ENCODE results near the gene ELOVL7.
A peak's percentile ranks its signal among the peaks of the same experiment; 100 is the strongest.
"Not testable (repeated sequence)": the region's sequence is repeated elsewhere in the genome, so short reads cannot be mapped to it uniquely, and the experiment has no call there.

Gene ELOVL7

DNA sequence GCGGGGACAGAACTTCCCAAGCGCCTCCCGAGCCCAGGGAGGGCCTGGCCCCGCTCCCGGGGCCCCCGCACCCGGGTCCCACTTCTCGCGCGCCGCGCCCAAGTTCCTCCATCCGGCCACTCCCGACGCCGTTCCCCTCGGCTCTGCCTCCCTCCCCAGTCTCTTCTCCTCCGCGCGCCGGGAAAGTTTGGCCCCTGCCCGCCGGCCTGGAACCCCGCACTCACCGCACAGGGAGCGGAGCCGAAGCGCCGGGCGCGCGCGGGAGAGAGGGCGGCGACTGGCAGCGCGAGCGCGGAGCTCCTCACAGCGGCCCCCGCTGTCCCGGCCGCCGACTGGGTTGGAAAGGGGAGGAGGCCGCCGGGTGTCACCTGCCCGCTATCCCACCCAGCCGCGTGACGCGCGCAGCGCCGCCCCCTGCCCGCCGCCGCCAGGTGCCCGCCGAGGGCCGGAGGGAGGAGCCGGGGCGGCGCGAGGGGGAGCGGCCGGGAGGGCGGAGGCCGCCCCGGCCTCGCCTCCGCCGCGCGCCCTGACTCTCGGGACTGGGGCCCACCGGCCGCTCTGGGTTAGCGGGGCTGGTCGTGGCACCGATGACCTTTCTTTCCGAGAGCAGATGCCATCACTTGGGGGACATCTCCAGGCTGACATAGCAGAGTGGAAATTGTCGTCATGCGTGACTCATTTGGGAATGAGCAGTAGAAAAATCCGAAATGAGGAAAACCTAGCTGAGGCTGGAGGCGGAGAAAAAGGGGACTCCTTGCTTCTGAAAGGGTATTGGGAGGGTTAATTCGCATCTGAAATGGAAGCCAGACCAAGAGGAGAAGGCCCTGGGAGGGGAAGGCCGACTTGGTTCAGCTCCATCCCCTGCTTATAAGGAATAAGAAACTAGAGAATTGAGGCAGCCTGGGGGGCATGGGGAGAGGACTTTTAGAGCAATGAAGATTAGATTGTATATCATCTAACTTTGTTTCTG, at the start of gene ELOVL7:
TSS of gene ELOVL7 (minus strand) at position 334 of the 970 bp plus-strand sequence. CDS start 56,872 bp downstream, outside the sequence.
- DNase-seq, result peak; percentile 67 to 87

GRCh38 chr5:60893521-60893920, 49.5 kb upstream of the ELOVL7 start:
- DNase-seq, result no peak

DNA sequence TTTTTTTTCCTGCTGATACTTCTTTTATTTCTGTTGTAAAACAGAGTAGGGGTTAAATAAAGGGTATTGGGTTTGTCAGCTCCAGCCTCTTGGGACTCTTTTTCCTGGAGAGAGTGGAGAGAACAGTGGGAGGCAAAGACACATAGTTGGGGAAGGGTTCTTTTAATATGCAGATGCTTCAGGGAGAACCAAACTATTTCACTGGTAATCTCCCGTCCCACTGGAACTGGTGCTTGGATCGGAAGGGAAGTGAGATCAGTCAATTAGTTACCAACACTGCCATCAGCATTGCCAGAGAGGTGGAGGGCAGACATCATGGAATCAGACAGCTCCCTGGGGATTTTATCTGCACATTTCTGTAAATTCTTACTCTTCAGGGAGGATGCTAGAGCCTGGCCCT, 47.6 kb upstream of the ELOVL7 start:
- DNase-seq, result no peak

DNA sequence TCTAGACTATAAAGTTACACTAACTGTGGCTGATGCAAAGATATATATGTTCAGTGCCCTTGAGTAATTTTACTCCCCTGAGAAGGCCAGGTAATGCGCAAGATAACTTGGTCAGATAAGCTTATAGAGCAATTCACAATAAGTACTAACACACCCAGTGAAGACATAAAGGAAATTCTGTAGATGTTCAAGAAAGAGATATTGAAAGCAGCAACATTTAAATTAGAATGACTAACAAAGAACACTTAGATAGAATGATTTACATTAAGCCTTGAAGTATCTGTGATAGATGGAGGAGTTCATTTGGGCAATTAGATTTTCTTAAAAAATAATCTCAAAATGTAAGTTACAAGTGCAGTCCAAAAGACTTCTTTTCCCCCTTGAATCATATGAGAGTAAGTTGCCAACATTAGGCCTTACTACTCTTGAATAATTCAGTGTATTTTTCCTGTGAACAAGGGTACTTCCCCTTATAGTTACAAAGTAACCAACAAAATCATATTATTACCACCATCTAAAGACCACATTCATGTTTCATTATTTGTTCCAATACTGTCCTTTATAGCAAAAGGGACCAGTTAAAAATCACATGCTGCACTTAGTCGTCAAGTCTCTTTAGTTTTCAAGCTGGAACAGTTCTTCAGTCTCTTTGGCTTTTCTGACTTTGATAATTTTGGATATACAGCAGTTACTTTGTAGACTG, 44.4 kb upstream of the ELOVL7 start:
- no peak for DNase-seq

- no peak for DNase-seq
Measured at GRCh38 chr5:60887746-60888145, 43.7 kb upstream of the ELOVL7 start.

GRCh38 chr5:60887096-60887495, 43.0 kb upstream of the ELOVL7 start:
- no peak for DNase-seq

DNA sequence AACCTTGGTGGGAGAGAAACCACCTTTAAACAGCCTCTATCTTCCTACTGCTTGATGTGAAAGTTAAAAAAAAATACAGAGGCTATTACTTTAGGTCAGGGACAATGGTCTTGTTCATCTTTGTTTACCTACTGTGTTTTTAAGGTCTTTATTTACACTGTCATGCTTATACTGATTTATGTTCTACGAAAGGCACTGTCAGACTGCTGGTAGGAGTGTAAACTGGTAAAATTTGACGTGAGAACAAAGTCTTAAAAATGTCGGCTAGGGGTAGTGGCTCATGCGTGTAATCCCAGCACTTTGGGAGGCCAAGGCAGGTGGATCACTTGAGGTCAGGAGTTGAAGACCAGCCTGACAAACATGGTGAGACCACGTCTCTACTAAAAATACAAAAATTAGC, 42.1 kb upstream of the ELOVL7 start:
- DNase-seq, result no peak

GRCh38 chr5:60883229-60883628, 39.2 kb upstream of the ELOVL7 start:
- DNase-seq, result no peak

- DNase-seq, result no peak
Measured at GRCh38 chr5:60872892-60873291, 28.8 kb upstream of the ELOVL7 start.

DNA sequence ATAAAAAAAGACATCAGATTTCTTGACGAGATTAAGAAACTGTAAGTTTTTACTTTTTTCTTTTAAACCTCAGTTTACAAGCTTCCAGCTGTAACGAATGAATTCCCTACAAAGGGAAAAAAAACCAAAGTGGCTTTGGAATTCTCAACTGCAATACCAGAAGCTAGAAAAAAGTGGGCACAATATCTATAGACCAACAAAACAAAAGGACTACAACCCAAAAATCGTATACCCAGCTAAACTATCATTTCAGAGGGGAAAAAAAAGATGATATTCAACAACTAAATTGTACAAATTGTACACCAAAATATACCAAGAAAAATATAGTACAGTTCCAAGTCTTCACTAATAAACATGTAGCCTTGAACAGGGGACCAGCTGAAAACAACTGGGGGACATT, 26.8 kb upstream of the ELOVL7 start:
- no peak for DNase-seq

DNA sequence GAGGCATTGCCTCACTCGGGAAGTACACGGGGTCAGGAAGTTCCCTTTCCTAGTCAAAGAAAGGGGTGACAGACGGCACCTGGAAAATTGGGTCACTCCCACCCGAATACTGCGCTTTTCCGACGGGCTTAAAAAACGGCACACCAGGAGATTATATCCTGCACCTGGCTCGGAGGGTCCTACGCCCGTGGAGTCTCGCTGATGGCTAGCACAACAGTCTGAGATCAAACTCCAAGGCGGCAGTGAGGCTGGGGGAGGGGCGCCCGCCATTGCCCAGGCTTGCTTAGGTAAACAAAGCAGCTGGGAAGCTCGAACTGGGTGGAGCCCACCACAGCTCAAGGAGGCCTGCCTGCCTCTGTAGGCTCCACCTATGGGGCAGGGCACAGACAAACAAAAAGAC, 16.5 kb upstream of the ELOVL7 start:
- DNase-seq, result not testable (repeated sequence)

GRCh38 chr5:60856066-60856465, 12.0 kb upstream of the ELOVL7 start:
- no peak for DNase-seq

GRCh38 chr5:60852940-60853339, 8.9 kb upstream of the ELOVL7 start:
- no peak for DNase-seq

GRCh38 chr5:60852317-60852716, 8.2 kb upstream of the ELOVL7 start:
- no peak for DNase-seq

DNA sequence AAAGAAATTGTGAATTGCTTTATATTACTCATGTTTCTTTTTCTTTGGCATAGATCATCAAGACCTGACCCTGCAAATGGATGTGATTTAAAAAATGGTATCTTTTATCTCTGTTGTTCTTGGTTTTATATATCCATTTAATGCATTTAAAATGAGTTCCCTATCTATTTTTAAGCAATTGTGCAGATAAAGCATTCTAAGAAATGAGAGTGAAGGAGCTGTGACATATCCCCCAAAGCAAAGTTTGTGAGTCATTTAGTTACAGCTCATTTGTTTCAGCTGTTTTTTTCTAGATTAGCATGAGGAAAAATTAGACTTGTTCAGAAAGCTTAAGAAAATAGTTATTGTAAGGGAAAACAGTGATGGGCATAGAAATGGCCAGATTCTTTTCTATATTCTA, 7.6 kb upstream of the ELOVL7 start:
- no peak for DNase-seq

DNA sequence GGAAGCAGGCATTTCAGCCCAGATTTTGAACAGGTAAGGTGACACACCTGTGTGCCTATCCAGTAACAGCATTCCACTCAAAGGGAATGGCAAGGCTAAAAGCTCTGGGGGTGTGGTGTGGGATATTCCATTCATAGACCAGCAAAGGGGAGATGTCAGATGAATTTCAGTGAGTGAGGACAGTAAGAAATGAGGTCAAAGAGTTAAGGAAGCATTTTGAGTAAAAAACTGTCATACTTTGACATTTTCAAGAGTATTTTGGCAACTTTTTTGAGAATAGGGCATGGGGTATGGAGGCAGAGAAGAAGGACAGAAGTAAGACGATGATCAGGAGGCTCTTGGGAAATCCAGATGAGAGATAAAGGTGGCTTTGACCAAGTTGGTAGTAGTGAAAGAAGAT, 2.2 kb upstream of the ELOVL7 start:
- no peak for DNase-seq

GRCh38 chr5:60843386-60843935, 608 bp downstream of the ELOVL7 start:
- DNase-seq, result no peak

DNA sequence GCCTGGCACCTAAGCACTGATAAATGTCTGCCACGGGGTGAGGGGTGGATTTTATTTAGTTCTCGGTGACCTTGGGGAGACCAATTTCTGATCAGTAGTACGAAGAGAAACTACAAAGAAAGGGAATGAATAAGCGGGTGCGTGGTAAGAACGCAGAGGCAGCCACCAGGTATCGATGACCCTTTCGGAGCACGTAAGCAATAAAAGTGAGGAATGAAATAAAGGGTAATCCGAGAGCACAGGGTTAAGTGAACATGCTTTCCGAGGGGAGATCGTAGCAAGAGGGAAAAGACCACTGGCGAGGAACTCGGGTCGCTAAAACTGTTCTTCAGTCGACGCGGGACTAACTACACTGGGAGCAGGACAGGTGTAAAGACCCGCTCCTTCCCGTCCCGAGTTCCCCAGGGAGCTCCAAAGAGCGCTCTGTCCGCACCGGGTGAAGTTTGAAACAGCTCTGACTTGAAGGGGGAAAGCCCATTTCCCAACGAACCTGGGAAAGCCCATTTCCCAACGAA, 1.1 kb downstream of the ELOVL7 start:
- DNase-seq, result no peak

- no peak for DNase-seq
Measured at GRCh38 chr5:60841361-60841760, 2.7 kb downstream of the ELOVL7 start.

GRCh38 chr5:60836131-60836530, 7.9 kb downstream of the ELOVL7 start:
- no peak for DNase-seq

GRCh38 chr5:60835554-60835953, 8.5 kb downstream of the ELOVL7 start:
- no peak for DNase-seq

- no peak for DNase-seq
Measured at GRCh38 chr5:60833520-60833919, 10.5 kb downstream of the ELOVL7 start.

DNA sequence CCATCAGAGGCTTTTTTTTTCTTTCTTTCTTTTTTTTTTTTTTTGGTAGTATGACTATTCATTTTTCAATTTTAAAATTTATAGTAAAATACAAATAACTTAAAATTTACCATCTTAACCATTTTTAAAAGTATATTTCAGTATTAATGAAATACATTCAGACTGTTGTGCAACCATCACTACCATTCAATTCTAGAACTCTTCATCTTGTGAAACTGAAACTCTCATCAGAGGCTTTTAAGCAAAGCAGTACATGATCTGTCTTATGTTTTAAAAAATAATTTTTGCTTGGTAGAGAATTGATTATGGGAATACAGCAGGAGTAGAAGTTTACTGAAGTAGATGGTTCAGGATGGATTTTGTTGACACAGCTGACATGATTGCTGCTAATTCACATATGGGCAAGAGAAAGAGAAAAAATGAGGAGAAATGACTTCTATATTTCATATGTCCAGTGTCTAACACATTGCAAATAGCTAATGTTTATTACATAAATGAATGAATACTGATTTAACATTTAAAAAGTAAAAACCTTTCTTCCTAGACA, 13.4 kb downstream of the ELOVL7 start:
- no peak for DNase-seq
